ENCODE measurements around the gene SSBP1. TPM values are rescaled to one million over a fixed set of nuclear protein-coding genes. Genes with fewer than 3 reads are reported as not detected.

SSBP1 gene
- total RNA-seq, 1 experiment from 2014 or later: 193 TPM

- no peaks in the 10 kb centered on the region for H3K9me3 ChIP-seq (ENCODE audit: insufficient read depth, low read depth)
- no peaks in the 10 kb centered on the region for H3K9me2 ChIP-seq (ENCODE audit: insufficient read depth)
- H3K4me1 ChIP-seq (replicated peaks; ENCODE audit: insufficient read depth): peaks cover 23% of the 10 kb centered on the region
- no peak overlapping the region for H3K4me3 ChIP-seq
- no peak overlapping the region for H3K4me2 ChIP-seq
- H3K27me3 ChIP-seq (ENCODE audit: insufficient read depth, low read depth): no peaks in the 10 kb centered on the region
- H3F3A ChIP-seq (ENCODE audit: insufficient read depth, low read depth): peaks cover 8% of the 10 kb centered on the region; the same call in 1 of the 2 replicates
- no peak for DNase-seq
- H3K36me3 ChIP-seq (ENCODE audit: low read depth): no peaks in the 10 kb centered on the region
- BruUV-seq (replicated peaks): no TSS peak
- H4K20me1 ChIP-seq (ENCODE audit: insufficient read depth): peaks cover 10% of the 10 kb centered on the region; the same call in 1 of the 2 replicates
- POLR2A ChIA-PET (ENCODE audit: unreplicated experiment): interaction anchor here (1.0 kb wide), 1 partner anchor 33 kb away, joined by 4 read pairs; no protein-coding TSS in a partner anchor
- H3K27ac ChIP-seq: no peak overlapping the region
- peaks cover 42% of the 10 kb centered on the region for H3K79me2 ChIP-seq (ENCODE audit: low read depth)
- intact Hi-C loops (cut with micrococcal nuclease; ENCODE audit: unreplicated experiment): loop anchor here (2.0 kb wide), 1 partner anchor 22 kb away; no protein-coding TSS in a partner anchor
- CTCF ChIA-PET: no interaction called here
- no peak for TF ChIP-seq CTCF (conservative IDR thresholded peaks at IDR 0.05)
- no peak for TF ChIP-seq EZH2 (IDR thresholded peaks at IDR 0.05; ENCODE audit: low read depth)
- no peak overlapping the region for H2AFZ ChIP-seq
Measured at GRCh38 chr7:141696348-141696747, 41.8 kb upstream of the SSBP1 start.

- Histone ChIP-seq H3K4me3 (no peak overlapping the region), H3K4me2 (no peak overlapping the region), H3K27ac (no peak overlapping the region), H3K4me1 (replicated peaks; ENCODE audit: insufficient read depth) (peaks cover 23% of the 10 kb centered on the region), H4K20me1 (ENCODE audit: insufficient read depth) (peaks cover 6% of the 10 kb centered on the region; the same call in 1 of the 2 replicates), H3F3A (ENCODE audit: insufficient read depth, low read depth) (peaks cover 8% of the 10 kb centered on the region; the same call in 1 of the 2 replicates), H3K27me3 (ENCODE audit: insufficient read depth, low read depth) (no peaks in the 10 kb centered on the region), H3K36me3 (ENCODE audit: low read depth) (no peaks in the 10 kb centered on the region), H3K9me2 (ENCODE audit: insufficient read depth) (no peaks in the 10 kb centered on the region), H3K9me3 (ENCODE audit: insufficient read depth, low read depth) (no peaks in the 10 kb centered on the region), H3K79me2 (ENCODE audit: low read depth) (peaks cover 42% of the 10 kb centered on the region), H2AFZ (no peak overlapping the region)
- ChIA-PET CTCF (interaction anchor here (0.8 kb wide), 1 partner anchor 456 kb away, joined by 3 read pairs; no protein-coding TSS in a partner anchor), POLR2A (ENCODE audit: unreplicated experiment) (no interaction called here)
- no peak for TF ChIP-seq EZH2 (IDR thresholded peaks at IDR 0.05; ENCODE audit: low read depth)
- TF ChIP-seq CTCF (conservative IDR thresholded peaks at IDR 0.05): no peak
- BruUV-seq (replicated peaks): no TSS peak
- intact Hi-C loops (cut with micrococcal nuclease; ENCODE audit: unreplicated experiment): loop anchor here (1.0 to 2.0 kb wide), 2 partner anchors 23 to 34 kb away; no protein-coding TSS in a partner anchor
- DNase-seq: peak; percentile 39 to 65
Measured at GRCh38 chr7:141697211-141697871, 40.8 kb upstream of the SSBP1 start.

GRCh38 chr7:141698247-141699015 lies 39.7 kb upstream of the SSBP1 start:
- no peak overlapping the region for H2AFZ ChIP-seq
- peaks cover 29% of the 10 kb centered on the region for H3K4me1 ChIP-seq (replicated peaks; ENCODE audit: insufficient read depth)
- H4K20me1 ChIP-seq (ENCODE audit: insufficient read depth): peaks cover under 1% of the 10 kb centered on the region; the same call in 1 of the 2 replicates
- H3F3A ChIP-seq (ENCODE audit: insufficient read depth, low read depth): peaks cover 8% of the 10 kb centered on the region; the same call in 1 of the 2 replicates
- no peak for DNase-seq
- no peaks in the 10 kb centered on the region for H3K9me3 ChIP-seq (ENCODE audit: insufficient read depth, low read depth)
- BruUV-seq (replicated peaks): no TSS peak
- H3K27ac ChIP-seq: no peak overlapping the region
- no peak overlapping the region for H3K4me3 ChIP-seq
- no peak overlapping the region for H3K4me2 ChIP-seq
- no peaks in the 10 kb centered on the region for H3K27me3 ChIP-seq (ENCODE audit: insufficient read depth, low read depth)
- ChIA-PET POLR2A (ENCODE audit: unreplicated experiment) (no interaction called here), CTCF (interaction anchor here (0.6 kb wide), 1 partner anchor 128 kb away, joined by 3 read pairs; no protein-coding TSS in a partner anchor)
- H3K36me3 ChIP-seq (ENCODE audit: low read depth): no peaks in the 10 kb centered on the region
- no peaks in the 10 kb centered on the region for H3K9me2 ChIP-seq (ENCODE audit: insufficient read depth)
- peaks cover 33% of the 10 kb centered on the region for H3K79me2 ChIP-seq (ENCODE audit: low read depth)
- intact Hi-C loops (cut with micrococcal nuclease; ENCODE audit: unreplicated experiment): no loop called here
- TF ChIP-seq EZH2 (IDR thresholded peaks at IDR 0.05; ENCODE audit: low read depth) (no peak), CTCF (conservative IDR thresholded peaks at IDR 0.05) (no peak)
